HG03432 (cell line): ENCODE data around the gene BRSK1.

Experiments used
- ATAC-seq: cut with Tn5 transposase; IDR thresholded peaks from one replicate; pipeline ENCODE4 v1.9.1; 2021; ENCODE audit warnings: mild to moderate bottlenecking, moderate library complexity; ENCODE audit not compliant: unreplicated experiment

Gene BRSK1

DNA sequence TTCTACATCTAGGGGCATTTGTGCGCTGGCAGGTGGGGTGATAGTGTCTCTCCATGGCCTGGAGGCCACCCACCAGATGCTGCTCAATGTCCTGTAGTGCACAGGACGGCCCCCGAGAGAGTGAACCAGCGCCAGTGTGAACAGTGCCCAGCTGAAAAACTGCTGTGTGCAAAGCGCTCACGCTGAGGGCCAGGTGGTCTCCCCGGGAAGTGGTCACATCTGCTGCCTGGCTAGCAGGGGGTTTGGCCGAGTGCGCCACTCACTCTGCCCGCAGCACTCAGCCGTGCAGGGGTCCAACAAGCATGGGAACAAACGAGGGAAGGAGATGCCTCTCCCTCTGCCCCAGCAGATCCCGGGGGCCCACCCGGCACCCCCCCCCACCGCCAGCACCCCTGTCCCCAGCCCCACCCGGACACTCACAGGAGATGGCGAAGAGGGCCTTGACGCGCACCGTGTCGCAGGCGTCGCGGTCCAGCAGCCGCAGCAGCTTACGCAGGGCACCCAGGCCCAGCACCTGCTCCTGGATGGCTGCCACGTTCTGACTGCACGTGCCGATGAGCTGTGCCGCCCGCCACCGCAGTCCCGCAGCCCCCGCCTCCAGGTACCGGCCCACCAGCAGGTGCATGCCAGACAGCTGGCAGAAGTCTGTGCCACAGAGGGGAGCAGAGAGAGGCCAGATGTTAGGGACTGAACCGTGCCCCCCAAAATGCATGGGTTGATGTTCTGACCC lies 9.7 kb upstream of the BRSK1 start:
- no peak for ATAC-seq

GRCh38 chr19:55275851-55276719 lies 7.7 kb upstream of the BRSK1 start:
- peak; percentile 49 for ATAC-seq

DNA sequence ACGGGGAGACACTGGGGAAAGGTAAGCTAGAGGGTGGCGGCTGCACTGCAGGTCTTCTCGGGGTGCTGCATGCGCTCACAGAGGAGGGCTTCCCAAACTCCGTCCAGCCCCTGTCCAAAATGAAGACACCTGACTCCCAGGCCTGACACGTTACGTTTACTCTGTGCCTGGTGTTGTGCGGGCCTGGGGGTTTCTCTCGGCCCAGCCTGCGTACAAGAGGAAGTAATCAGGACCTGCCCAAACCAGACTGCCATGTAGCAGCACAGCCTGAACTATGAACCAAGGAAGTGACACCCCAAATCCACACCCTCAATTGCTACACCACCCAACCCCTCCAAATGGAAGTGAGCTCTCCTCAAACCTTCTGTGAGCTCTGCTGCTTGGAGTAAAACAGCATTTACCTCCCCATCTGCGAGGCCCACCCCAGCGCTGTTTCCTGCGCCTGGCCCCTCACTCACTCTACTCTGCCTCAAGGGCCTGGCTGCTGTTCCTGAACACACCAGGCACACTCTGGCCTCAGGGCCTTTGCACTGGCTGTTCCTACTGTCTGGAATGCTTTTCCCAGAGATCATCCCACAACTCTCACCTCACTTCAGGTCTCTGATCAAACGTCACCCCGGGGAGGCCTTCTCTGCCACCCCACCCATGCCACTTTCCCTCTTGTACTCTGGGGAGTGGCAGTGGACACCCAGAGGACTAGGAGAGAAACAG lies 6.9 kb upstream of the BRSK1 start:
- peak; percentile 11 for ATAC-seq

DNA sequence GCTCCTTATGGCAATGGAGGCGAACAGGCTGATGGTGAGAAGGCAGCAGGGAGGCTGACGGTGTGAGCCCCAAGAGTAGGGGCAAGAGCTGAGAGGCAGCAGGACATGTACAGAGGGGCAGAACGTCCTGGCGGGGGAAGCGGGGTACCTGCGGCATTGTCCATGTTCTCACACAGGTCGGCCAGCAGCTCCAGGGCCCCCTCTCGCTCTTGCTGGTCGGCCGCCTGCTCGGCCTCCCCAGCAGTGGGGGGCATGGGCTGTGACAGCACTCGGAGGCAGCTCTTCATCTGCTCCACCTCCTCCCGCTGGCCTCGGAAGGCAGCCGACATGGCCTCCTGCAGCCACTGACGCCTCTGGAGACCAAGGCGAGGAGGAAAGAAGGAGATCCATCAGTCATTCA lies 6.3 kb upstream of the BRSK1 start:
- ATAC-seq = no peak

- no peak for ATAC-seq
These were observed 5.2 kb upstream of the BRSK1 start for GRCh38 chr19:55278391-55279135.

DNA sequence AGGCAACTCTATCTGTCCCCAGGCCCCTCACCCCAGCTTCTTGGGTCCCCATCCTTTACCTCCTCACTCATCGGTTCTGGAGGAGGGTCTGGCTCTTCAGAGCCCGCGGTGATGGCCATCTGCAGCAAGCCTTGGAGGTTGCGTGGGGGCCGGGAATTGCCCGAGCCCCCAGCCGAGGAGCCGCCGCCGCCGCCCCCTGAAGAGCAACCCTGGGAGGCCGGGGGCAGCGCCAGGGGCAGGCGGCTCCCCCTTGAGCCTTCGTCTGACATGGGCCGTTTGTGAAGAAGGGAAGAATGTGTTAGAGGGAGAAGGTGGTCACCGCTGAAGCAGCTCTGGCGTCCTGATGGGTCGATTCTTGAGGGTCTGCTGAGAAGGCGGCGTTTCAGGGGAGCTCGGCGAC lies 4.5 kb upstream of the BRSK1 start:
- no peak for ATAC-seq

GRCh38 chr19:55279770-55280643 lies 3.8 kb upstream of the BRSK1 start, which contains the start of gene HSPBP1:
Gene HSPBP1 (minus strand): TSS chr19:55280110. CDS start chr19:55279608, 502 bp downstream.
- peak; percentile 64 for ATAC-seq

- no peak for ATAC-seq
These were observed 735 bp downstream of the BRSK1 start for GRCh38 chr19:55284405-55285058.

- no peak for ATAC-seq
These were observed 1.6 kb downstream of the BRSK1 start for GRCh38 chr19:55285229-55285890.

DNA sequence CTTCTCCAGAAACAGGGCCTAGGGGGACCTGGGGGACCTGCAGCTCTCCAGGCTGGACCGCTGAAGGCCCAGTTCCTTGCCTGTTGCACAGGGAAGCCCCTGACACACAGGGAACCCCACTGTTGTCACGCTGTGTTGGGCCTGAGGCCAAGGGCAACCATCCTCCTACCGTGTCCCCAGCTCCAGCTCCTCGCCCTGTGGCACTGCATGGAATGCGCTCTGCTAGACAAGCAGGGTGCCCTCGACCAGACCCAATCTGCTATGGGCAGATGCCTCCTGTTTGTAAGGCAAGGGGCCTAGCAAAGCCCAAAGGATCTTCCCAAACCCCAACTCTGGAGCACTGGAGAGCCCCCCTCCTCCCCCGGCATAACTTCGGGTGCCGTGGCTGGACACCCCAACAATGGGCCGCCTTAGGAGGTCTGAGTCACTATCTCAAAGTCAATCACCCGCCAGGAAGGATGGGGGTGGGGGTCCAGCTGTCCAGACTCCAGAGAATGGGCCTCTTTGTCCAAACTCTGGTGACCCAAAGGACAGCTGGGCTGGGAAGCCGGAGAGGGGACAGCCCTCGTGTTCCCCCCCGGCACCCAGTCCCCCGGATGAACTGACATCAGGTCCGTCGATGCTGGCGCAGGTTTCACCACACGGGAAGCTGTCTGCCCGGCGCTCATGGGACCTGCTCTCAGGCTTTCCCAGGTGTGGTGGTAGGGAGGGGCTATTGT lies 3.7 kb downstream of the BRSK1 start:
- no peak for ATAC-seq

- no peak for ATAC-seq
These were observed 5.5 kb downstream of the BRSK1 start for GRCh38 chr19:55289117-55289796.

GRCh38 chr19:55297267-55297666 lies 13.5 kb downstream of the BRSK1 start:
- no peak for ATAC-seq

DNA sequence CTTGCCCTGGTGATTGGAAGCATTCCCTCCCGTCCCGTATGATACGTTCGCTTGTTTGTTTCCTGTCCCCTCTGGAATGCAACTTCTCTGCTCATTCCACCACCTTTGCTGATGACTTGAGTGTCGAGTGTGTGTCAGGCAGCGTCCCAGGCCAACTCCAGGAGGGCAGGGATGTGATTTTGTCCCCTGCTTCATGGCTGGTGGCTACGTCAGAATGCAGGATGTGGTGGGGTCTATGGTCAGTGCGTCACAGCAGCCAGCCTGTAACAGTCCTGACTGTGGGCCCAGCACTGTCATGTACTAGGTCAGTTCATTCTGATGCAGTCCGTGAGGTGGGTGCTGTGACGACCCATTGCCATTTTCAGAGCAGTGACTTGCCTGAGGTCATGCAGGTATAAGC lies 16.2 kb downstream of the BRSK1 start:
- ATAC-seq = no peak

DNA sequence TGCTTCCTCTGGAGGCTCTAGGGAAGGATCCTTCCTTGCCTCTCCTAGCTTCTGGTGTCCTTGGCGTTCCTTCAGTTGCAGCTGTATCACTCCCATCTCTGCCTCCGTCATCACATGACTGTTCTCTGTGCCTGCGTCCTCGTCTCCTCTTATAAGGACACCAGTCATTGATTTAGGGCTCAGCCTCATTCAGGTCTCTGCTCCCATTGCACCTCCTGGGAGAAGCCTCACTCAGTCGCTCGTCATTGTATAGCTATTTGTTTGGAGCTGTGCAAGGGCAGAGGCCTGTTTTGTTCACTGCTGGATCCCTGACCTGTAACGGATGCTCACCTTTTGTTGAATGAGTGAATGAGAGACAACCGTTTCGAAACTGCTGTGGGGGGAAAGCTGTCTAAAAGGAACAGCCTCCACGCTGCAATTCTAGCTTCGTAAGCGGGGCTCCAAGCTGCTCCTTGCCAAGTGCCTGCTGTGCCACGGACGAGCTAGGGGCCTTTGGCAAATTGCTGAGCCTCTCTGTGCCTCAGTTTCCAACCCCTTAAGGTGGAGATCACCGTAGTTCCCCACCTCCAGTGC lies 17.2 kb downstream of the BRSK1 start:
- no peak for ATAC-seq

GRCh38 chr19:55301459-55302317 lies 17.9 kb downstream of the BRSK1 start:
- peak; percentile 68 for ATAC-seq

- ATAC-seq = no peak
These were observed 18.5 kb downstream of the BRSK1 start for GRCh38 chr19:55302318-55302703.
